Measurements from ENCODE around the gene SUPT6H. TPM values are rescaled to one million over a fixed set of nuclear protein-coding genes. Genes with fewer than 3 reads are reported as not detected.

The SUPT6H gene
- total and polyA plus RNA-seq, 9 of the 15 experiments (the other 6 are each of a cell fraction or from before 2014, with no cell fraction given), result 1.7 to 77.7 (median 49.2) TPM

DNA sequence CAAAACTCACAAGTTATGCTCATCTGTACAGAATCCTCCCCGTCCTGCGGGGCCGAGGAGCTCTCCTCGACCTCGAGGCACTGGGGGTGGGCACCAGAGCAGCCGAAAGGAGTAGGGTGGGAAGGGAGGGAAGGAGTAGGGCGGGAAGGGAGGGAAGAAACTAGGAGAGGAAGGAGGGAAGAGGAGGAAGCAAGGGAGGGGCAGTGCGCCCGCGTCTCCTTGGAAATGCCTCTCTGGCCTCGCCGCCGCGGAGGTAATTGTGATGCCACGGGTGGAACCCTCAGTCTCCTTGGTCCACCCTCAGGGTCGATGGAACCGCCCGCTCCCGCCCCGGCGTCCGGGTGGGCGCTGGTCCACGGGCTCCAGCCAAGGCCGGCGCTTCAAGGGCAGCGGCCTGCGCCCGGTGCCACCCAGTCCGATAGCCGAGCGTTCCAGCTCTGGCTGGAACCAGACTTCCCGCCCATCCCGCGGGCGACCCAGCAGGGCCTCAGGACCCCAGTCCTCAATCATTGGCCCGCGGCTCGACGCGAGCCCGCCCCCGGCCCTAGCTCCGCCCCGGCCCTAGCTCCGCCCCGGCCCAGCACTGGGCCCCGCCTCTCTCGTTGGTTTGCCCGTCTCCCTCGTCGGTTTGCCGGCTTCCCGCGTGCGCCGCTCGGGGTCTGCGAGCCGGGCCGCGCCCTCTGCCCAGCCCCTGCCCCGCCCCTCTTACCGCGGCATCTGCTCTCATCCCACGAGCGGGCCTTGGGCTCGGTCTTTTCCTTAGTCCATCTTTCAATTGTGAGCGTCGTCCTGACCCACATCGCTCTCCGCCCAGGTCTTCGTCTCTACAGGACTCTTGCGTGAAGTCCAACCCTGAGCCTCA, 49.1 kb downstream of the SUPT6H start (continued):
- TF ChIP-seq, protein P1, sequence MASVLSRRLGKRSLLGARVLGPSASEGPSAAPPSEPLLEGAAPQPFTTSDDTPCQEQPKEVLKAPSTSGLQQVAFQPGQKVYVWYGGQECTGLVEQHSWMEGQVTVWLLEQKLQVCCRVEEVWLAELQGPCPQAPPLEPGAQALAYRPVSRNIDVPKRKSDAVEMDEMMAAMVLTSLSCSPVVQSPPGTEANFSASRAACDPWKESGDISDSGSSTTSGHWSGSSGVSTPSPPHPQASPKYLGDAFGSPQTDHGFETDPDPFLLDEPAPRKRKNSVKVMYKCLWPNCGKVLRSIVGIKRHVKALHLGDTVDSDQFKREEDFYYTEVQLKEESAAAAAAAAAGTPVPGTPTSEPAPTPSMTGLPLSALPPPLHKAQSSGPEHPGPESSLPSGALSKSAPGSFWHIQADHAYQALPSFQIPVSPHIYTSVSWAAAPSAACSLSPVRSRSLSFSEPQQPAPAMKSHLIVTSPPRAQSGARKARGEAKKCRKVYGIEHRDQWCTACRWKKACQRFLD (CRISPR knock-in tag; IDR thresholded peaks at IDR 0.05), result peak; percentile 93
- TF ChIP-seq MCM2 (IDR thresholded peaks at IDR 0.05; ENCODE audit: low read depth), result no peak
- TF ChIP-seq BACH1 (tag; IDR thresholded peaks at IDR 0.05), result no peak
- TF ChIP-seq HNRNPK (IDR thresholded peaks at IDR 0.05; ENCODE audit: low read depth, low read length, poor library complexity, severe bottlenecking), result no peak
- peak; percentile 52; the same call in 1 of the 2 replicates for TF ChIP-seq RBM34 (IDR thresholded peaks at IDR 0.05; ENCODE audit: borderline replicate concordance, insufficient read depth, low read length)
- TF ChIP-seq KLF16 (IDR thresholded peaks at IDR 0.05), result no peak
- no peak for TF ChIP-seq MEIS2 (IDR thresholded peaks at IDR 0.05; ENCODE audit: partially characterized antibody)
- TF ChIP-seq, protein P2, sequence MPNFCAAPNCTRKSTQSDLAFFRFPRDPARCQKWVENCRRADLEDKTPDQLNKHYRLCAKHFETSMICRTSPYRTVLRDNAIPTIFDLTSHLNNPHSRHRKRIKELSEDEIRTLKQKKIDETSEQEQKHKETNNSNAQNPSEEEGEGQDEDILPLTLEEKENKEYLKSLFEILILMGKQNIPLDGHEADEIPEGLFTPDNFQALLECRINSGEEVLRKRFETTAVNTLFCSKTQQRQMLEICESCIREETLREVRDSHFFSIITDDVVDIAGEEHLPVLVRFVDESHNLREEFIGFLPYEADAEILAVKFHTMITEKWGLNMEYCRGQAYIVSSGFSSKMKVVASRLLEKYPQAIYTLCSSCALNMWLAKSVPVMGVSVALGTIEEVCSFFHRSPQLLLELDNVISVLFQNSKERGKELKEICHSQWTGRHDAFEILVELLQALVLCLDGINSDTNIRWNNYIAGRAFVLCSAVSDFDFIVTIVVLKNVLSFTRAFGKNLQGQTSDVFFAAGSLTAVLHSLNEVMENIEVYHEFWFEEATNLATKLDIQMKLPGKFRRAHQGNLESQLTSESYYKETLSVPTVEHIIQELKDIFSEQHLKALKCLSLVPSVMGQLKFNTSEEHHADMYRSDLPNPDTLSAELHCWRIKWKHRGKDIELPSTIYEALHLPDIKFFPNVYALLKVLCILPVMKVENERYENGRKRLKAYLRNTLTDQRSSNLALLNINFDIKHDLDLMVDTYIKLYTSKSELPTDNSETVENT (CRISPR knock-in tag; IDR thresholded peaks at IDR 0.05), result peak; percentile 90
- peak; percentile 15 for TF ChIP-seq PCBP1 (IDR thresholded peaks at IDR 0.05; ENCODE audit: low read depth, low read length, poor library complexity, severe bottlenecking)
- TF ChIP-seq, protein P3, sequence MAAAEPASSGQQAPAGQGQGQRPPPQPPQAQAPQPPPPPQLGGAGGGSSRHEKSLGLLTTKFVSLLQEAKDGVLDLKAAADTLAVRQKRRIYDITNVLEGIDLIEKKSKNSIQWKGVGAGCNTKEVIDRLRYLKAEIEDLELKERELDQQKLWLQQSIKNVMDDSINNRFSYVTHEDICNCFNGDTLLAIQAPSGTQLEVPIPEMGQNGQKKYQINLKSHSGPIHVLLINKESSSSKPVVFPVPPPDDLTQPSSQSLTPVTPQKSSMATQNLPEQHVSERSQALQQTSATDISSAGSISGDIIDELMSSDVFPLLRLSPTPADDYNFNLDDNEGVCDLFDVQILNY (CRISPR knock-in tag; IDR thresholded peaks at IDR 0.05), result no peak
- no peak for TF ChIP-seq ZNF134 (CRISPR knock-in tag; conservative IDR thresholded peaks at IDR 0.05)
- peak; percentile 54; the same call in 1 of the 2 replicates for TF ChIP-seq HDAC8 (tag; IDR thresholded peaks at IDR 0.05)
- no peak for TF ChIP-seq ZNF561 (CRISPR knock-in tag; conservative IDR thresholded peaks at IDR 0.05)
- no peak for TF ChIP-seq ARHGAP35 (IDR thresholded peaks at IDR 0.05; ENCODE audit: partially characterized antibody)
- TF ChIP-seq, protein P4, sequence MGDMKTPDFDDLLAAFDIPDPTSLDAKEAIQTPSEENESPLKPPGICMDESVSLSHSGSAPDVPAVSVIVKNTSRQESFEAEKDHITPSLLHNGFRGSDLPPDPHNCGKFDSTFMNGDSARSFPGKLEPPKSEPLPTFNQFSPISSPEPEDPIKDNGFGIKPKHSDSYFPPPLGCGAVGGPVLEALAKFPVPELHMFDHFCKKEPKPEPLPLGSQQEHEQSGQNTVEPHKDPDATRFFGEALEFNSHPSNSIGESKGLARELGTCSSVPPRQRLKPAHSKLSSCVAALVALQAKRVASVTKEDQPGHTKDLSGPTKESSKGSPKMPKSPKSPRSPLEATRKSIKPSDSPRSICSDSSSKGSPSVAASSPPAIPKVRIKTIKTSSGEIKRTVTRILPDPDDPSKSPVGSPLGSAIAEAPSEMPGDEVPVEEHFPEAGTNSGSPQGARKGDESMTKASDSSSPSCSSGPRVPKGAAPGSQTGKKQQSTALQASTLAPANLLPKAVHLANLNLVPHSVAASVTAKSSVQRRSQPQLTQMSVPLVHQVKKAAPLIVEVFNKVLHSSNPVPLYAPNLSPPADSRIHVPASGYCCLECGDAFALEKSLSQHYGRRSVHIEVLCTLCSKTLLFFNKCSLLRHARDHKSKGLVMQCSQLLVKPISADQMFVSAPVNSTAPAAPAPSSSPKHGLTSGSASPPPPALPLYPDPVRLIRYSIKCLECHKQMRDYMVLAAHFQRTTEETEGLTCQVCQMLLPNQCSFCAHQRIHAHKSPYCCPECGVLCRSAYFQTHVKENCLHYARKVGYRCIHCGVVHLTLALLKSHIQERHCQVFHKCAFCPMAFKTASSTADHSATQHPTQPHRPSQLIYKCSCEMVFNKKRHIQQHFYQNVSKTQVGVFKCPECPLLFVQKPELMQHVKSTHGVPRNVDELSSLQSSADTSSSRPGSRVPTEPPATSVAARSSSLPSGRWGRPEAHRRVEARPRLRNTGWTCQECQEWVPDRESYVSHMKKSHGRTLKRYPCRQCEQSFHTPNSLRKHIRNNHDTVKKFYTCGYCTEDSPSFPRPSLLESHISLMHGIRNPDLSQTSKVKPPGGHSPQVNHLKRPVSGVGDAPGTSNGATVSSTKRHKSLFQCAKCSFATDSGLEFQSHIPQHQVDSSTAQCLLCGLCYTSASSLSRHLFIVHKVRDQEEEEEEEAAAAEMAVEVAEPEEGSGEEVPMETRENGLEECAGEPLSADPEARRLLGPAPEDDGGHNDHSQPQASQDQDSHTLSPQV (IDR thresholded peaks at IDR 0.05), result peak; percentile 90
- TF ChIP-seq, protein P5, sequence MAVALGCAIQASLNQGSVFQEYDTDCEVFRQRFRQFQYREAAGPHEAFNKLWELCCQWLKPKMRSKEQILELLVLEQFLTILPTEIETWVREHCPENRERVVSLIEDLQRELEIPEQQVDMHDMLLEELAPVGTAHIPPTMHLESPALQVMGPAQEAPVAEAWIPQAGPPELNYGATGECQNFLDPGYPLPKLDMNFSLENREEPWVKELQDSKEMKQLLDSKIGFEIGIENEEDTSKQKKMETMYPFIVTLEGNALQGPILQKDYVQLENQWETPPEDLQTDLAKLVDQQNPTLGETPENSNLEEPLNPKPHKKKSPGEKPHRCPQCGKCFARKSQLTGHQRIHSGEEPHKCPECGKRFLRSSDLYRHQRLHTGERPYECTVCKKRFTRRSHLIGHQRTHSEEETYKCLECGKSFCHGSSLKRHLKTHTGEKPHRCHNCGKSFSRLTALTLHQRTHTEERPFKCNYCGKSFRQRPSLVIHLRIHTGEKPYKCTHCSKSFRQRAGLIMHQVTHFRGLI (CRISPR knock-in tag; IDR thresholded peaks at IDR 0.05), result no peak

Measured in K562 (cell line).